Colonic mucosa (tissue), 4 donors: ENCODE data around the gene CERS6. TPM values are rescaled to one million over a fixed set of nuclear protein-coding genes. Genes with fewer than 3 reads are reported as not detected.
A peak's percentile ranks its signal among the peaks of the same experiment; 100 is the strongest.

Experiments used
- DNase-seq: peaks from one replicate; pipeline ENCODE4 v3.0.0-alpha.2; 2020
- H3K27ac ChIP-seq: fragments of 200-600 bp; one replicate; pipeline ENCODE4 v1.8.0; 2021
- H3K27me3 ChIP-seq: fragments of 200-600 bp; one replicate; pipeline ENCODE4 v1.8.0; 2021
- H3K36me3 ChIP-seq: fragments of 200-600 bp; one replicate; pipeline ENCODE4 v1.8.0; 2021
- H3K4me1 ChIP-seq: fragments of 200-600 bp; one replicate; pipeline ENCODE4 v1.8.0; 2021; ENCODE audit warnings: mild to moderate bottlenecking
- H3K4me3 ChIP-seq: fragments of 200-600 bp; one replicate; pipeline ENCODE4 v1.8.0; 2021
- H3K9ac ChIP-seq, 2 donors: one replicate each; pipeline ENCODE4 v1.7.0; 2013; ENCODE audit warnings: control low read depth in 2 of 2, low read depth in 2 of 2, low read length in 2 of 2
- H3K9me3 ChIP-seq: fragments of 200-600 bp; one replicate; pipeline ENCODE4 v1.8.0; 2021
- intact Hi-C: fragments of 100-400 bp; cut with DNase I; formaldehyde crosslinking; loops from one replicate; pipeline ENCODE4 v1.14.1; 2022
- total RNA-seq, 2 donors: library from RNA; stranded (reverse); fragmentation: NEBNext Ultra II Directional in 1 of 2; extraction: Animal tissue kit (Norgen Biotek cat#: 25700) in 1 of 2; gene quantifications; one replicate each; pipeline ENCODE4 v1.2.1, GENCODE V29; 2021
- TF ChIP-seq, protein P1 (sequence below): fragments of 200-600 bp; IDR thresholded peaks from one replicate; pipeline ENCODE4 v1.8.0; 2022; ENCODE audit warnings: antibody characterized with exemption, mild to moderate bottlenecking
- donor health status: healthy.
- donor health status: DM: no; HTN: no; CAD: no.
- donor health status: DM: no; HTN: no; CAD: no.

The CERS6 gene
- total RNA-seq, 2 donors from 2014 or later: 56.7 to 75.9 TPM

DNA sequence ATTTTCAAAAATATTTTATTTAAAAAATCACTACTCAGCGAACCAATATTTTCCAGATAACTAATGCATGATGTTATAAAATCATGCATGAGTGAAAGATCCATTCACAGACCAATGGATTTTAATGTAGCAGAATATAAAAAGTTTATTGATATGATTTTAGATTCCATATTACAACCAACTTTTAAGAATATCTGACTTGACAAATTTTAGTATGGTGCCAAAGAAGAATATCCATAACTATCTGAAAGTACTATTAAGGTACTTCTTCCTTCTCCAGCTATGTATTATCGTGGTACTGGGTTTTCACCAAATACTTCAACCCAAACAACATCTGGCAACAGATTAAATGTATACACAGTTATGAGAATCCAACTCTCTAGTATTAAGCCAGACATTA is 246.5 kb downstream of the CERS6 start:
- Histone ChIP-seq H3K36me3 (no peaks in the 10 kb centered on the region), H3K4me3 (no peak overlapping the region), H3K27ac (no peak overlapping the region), H3K9me3 (no peaks in the 10 kb centered on the region), H3K27me3 (no peaks in the 10 kb centered on the region), H3K9ac (no peak overlapping the region), H3K4me1 (no peaks in the 10 kb centered on the region)
- intact Hi-C loops: no loop called here
- TF ChIP-seq, protein P1, sequence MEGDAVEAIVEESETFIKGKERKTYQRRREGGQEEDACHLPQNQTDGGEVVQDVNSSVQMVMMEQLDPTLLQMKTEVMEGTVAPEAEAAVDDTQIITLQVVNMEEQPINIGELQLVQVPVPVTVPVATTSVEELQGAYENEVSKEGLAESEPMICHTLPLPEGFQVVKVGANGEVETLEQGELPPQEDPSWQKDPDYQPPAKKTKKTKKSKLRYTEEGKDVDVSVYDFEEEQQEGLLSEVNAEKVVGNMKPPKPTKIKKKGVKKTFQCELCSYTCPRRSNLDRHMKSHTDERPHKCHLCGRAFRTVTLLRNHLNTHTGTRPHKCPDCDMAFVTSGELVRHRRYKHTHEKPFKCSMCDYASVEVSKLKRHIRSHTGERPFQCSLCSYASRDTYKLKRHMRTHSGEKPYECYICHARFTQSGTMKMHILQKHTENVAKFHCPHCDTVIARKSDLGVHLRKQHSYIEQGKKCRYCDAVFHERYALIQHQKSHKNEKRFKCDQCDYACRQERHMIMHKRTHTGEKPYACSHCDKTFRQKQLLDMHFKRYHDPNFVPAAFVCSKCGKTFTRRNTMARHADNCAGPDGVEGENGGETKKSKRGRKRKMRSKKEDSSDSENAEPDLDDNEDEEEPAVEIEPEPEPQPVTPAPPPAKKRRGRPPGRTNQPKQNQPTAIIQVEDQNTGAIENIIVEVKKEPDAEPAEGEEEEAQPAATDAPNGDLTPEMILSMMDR: no peak
- DNase-seq: no peak

DNA sequence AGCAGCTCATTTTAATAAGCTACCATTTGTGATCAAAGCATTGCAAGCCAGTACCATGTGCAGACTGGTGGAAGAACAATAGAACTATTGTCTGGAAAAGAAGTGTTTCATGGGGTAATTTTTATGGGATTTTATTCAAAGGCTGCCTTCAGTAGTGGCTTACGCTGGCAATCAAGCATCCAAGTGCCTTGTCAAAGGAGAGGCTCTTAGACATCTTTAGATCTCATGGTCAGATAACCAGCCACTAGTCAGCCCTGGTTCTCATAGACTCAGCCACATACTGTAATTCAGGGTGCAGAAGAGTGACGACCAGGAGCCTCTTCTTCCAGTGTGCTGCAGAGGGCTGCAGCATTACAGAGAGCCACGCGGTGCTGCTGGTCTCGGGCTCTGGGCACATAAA is 247.9 kb downstream of the CERS6 start:
- H3K9ac ChIP-seq: peak overlapping the region in 1 of 2 donors; percentile 24
- no peaks in the 10 kb centered on the region for H3K4me1 ChIP-seq
- H3K4me3 ChIP-seq: no peak overlapping the region
- DNase-seq: no peak
- H3K27me3 ChIP-seq: no peaks in the 10 kb centered on the region
- H3K27ac ChIP-seq: no peak overlapping the region
- TF ChIP-seq, protein P1: no peak
- H3K9me3 ChIP-seq: no peaks in the 10 kb centered on the region
- no peaks in the 10 kb centered on the region for H3K36me3 ChIP-seq
- intact Hi-C loops: no loop called here

DNA sequence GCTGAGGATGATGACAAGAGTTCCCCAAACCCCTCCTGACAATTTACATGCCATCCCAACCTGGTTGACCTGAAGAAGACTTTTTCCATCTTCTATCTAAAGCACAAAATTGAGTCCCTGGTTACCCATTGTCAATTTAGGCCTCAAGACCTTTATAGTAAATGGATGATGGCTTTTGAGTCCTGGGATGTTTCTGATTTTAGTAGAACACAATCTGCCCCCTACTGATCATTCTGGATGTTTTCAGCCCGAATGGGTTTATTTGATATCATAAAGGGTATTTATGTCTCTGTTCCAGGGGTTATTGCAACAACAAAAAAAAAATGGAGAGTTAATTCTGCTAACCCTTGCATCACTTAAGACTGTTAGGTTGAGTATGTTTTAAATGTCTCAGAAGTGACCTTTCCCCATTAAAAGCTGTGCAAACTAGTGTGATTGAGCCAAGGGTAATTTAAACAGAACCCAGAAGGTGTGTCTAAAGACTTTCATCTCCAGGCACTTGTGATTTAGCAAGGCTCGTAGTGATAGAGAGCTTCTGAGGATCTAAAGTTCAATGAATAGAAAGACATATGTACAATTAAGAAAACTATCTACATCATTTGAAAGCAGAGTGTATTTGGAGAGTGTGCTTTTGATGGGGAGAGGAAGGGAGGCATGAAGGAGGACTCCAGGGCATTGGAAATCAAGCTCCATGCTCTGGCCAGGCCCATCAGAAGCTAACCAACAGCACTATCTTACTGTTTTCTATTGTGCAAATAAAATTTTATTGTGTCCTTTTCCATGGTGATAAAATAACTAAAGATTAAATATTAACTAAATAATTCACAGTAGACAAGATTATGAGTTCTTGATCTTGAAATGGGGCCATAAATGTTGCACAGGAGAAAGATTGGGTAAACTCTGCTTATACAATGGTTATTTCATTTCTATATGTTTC is 249.7 kb downstream of the CERS6 start:
- Histone ChIP-seq H3K36me3 (no peaks in the 10 kb centered on the region), H3K9ac (peak overlapping the region in 1 of 2 donors; percentile 38), H3K9me3 (no peaks in the 10 kb centered on the region), H3K27ac (peak overlapping the region; percentile 26), H3K27me3 (no peaks in the 10 kb centered on the region), H3K4me3 (no peak overlapping the region), H3K4me1 (no peaks in the 10 kb centered on the region)
- DNase-seq: peak; percentile 52
- TF ChIP-seq, protein P1: peak; percentile 20
- intact Hi-C loops: no loop called here

DNA sequence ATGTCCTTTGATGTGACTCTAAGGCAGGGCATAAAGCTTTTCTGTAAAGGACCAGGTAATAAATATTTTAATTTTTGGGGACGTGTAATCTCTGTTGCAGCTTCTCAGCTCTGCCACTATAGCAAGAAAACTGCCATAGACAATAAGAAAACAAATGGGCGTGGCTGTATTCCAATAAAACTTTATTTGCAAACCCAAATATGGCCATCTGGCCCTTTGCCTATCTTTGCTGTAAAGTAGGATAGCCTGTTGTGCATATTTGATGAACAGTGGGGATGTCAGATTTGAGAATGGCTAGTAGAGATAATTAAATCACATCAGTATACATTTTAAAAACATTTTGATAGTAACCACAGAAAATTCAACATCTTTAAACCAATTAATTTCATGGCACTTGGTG is 250.7 kb downstream of the CERS6 start:
- Histone ChIP-seq H3K9ac (no peak overlapping the region), H3K9me3 (no peaks in the 10 kb centered on the region), H3K27me3 (no peaks in the 10 kb centered on the region), H3K36me3 (no peaks in the 10 kb centered on the region), H3K4me3 (no peak overlapping the region), H3K4me1 (no peaks in the 10 kb centered on the region), H3K27ac (peak overlapping the region; percentile 26)
- intact Hi-C loops: no loop called here
- DNase-seq: peak; percentile 52
- TF ChIP-seq, protein P1: no peak

DNA sequence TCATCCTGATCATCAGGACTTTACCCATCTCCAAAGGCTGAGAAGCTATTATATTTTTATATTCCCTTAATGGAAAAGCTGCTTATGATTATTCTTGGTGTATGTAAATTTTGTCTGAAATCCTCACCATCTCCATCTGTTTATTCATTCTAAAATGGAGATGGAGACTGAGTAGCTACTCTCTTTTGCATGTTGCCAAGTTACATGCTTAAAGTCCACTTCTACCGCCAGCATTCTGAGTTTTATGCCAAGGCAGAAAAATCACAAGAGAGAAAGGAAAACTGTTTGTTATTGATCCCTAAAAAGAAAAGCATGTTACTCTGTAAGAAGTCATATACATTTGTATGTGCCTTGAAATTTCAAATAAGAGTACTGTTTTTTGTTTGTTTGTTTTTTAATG is 252.0 kb downstream of the CERS6 start:
- Histone ChIP-seq H3K9me3 (no peaks in the 10 kb centered on the region), H3K27ac (no peak overlapping the region), H3K36me3 (no peaks in the 10 kb centered on the region), H3K4me1 (no peaks in the 10 kb centered on the region), H3K9ac (no peak overlapping the region), H3K4me3 (no peak overlapping the region), H3K27me3 (no peaks in the 10 kb centered on the region)
- TF ChIP-seq, protein P1: no peak
- intact Hi-C loops: no loop called here
- DNase-seq: no peak
